HPDE6-E6E7 (cell line): Measurements from ENCODE around the gene MTSS2.

Experiments
- DNase-seq: peaks from one replicate; pipeline ENCODE4 v3.0.0; 2011; ENCODE audit warnings: missing footprints; ENCODE audit errors: extremely low spot score

The MTSS2 gene

GRCh38 chr16:70714581-70715054, 28.8 kb upstream of the MTSS2 start:
- no peak for DNase-seq

GRCh38 chr16:70713824-70714223, 28.0 kb upstream of the MTSS2 start:
- DNase-seq = no peak

GRCh38 chr16:70713342-70713741, 27.5 kb upstream of the MTSS2 start:
- no peak for DNase-seq

GRCh38 chr16:70712942-70713341, 27.1 kb upstream of the MTSS2 start:
- no peak for DNase-seq

- no peak for DNase-seq
Measured at GRCh38 chr16:70712359-70712758, 26.5 kb upstream of the MTSS2 start.

GRCh38 chr16:70711211-70712031, 25.6 kb upstream of the MTSS2 start:
- DNase-seq = no peak

- DNase-seq = no peak
Measured at GRCh38 chr16:70710422-70711210, 24.8 kb upstream of the MTSS2 start.

- no peak for DNase-seq
Measured at GRCh38 chr16:70709942-70710341, 24.1 kb upstream of the MTSS2 start.

- no peak for DNase-seq
Measured at GRCh38 chr16:70709457-70709856, 23.6 kb upstream of the MTSS2 start.

GRCh38 chr16:70708366-70709246, 22.8 kb upstream of the MTSS2 start:
- DNase-seq = no peak

- peak; percentile 81 for DNase-seq
Measured at GRCh38 chr16:70706948-70707465, 21.2 kb upstream of the MTSS2 start.

GRCh38 chr16:70705056-70705455, 19.2 kb upstream of the MTSS2 start:
- no peak for DNase-seq

- no peak for DNase-seq
Measured at GRCh38 chr16:70704586-70704985, 18.7 kb upstream of the MTSS2 start.

GRCh38 chr16:70703835-70704381, 18.1 kb upstream of the MTSS2 start:
- DNase-seq = no peak

- DNase-seq = no peak
Measured at GRCh38 chr16:70703041-70703834, 17.4 kb upstream of the MTSS2 start.

GRCh38 chr16:70702624-70703023, 16.8 kb upstream of the MTSS2 start:
- no peak for DNase-seq

- DNase-seq = peak; percentile 69
Measured at GRCh38 chr16:70701998-70702397, 16.1 kb upstream of the MTSS2 start.

- no peak for DNase-seq
Measured at GRCh38 chr16:70701596-70701995, 15.7 kb upstream of the MTSS2 start.

- DNase-seq = no peak
Measured at GRCh38 chr16:70701036-70701435, 15.2 kb upstream of the MTSS2 start.
